WERI-Rb-1 (cell line): ENCODE results near the gene P3H1.

ENCODE experiments used
- DNase-seq: peaks from one replicate; pipeline ENCODE4 v3.0.0-alpha.2; 2020
- H3K27ac ChIP-seq: fragments of 250-450 bp; sonication (Bioruptor Pico); 2 replicates; pipeline ENCODE4 v1.5.1; 2020; ENCODE audit warnings: mild to moderate bottlenecking, moderate library complexity
- H3K27me3 ChIP-seq: fragments of 250-450 bp; sonication (Bioruptor Pico); 2 replicates; pipeline ENCODE4 v1.5.1; 2021; ENCODE audit warnings: mild to moderate bottlenecking, low read depth, moderate library complexity; ENCODE audit not compliant: insufficient read depth, severe bottlenecking
- H3K36me3 ChIP-seq: fragments of 250-450 bp; sonication (Bioruptor Pico); 2 replicates; pipeline ENCODE4 v1.5.1; 2020; ENCODE audit warnings: mild to moderate bottlenecking, moderate library complexity
- H3K4me3 ChIP-seq: 2 replicates; pipeline ENCODE4 v1.5.1; 2011; ENCODE audit warnings: low read depth, mild to moderate bottlenecking, control low read depth, low read length
- H3K9me3 ChIP-seq: fragments of 250-450 bp; sonication (Bioruptor Pico); 2 replicates; pipeline ENCODE4 v1.5.1; 2021; ENCODE audit warnings: mild to moderate bottlenecking, moderate library complexity; ENCODE audit not compliant: severe bottlenecking
- TF ChIP-seq, protein P1 (sequence below): IDR thresholded peaks from 2 replicates; pipeline ENCODE4 v1.5.1; 2011; ENCODE audit warnings: low read depth, mild to moderate bottlenecking, control low read depth, inconsistent platforms, low read length

The P3H1 gene

DNA sequence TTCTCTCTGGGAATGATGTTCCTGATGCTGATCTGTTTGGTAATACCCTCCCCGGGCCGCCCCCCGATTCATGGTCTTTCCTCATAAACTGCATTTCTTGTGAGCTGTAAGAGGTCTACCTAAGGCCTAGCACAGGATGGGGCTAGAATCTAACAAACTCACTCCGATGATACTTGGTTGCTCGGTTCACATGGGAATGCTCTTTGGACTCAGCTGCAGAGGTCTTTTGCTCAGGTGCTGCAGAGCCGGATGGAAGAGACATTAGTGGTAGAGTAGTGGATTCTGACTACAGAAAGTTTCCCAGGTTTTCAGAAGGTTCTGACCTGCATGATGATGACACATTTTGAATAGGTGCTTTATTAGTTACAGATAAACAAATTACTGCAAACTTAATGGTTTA is 9.7 kb upstream of the P3H1 start:
- no peak for DNase-seq
- TF ChIP-seq, protein P1, sequence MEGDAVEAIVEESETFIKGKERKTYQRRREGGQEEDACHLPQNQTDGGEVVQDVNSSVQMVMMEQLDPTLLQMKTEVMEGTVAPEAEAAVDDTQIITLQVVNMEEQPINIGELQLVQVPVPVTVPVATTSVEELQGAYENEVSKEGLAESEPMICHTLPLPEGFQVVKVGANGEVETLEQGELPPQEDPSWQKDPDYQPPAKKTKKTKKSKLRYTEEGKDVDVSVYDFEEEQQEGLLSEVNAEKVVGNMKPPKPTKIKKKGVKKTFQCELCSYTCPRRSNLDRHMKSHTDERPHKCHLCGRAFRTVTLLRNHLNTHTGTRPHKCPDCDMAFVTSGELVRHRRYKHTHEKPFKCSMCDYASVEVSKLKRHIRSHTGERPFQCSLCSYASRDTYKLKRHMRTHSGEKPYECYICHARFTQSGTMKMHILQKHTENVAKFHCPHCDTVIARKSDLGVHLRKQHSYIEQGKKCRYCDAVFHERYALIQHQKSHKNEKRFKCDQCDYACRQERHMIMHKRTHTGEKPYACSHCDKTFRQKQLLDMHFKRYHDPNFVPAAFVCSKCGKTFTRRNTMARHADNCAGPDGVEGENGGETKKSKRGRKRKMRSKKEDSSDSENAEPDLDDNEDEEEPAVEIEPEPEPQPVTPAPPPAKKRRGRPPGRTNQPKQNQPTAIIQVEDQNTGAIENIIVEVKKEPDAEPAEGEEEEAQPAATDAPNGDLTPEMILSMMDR: no peak
- H3K27ac ChIP-seq: no peak overlapping the region
- H3K9me3 ChIP-seq: no peaks in the 10 kb centered on the region
- no peaks in the 10 kb centered on the region for H3K27me3 ChIP-seq
- H3K4me3 ChIP-seq: no peak overlapping the region
- peaks cover 76% of the 10 kb centered on the region for H3K36me3 ChIP-seq

DNA sequence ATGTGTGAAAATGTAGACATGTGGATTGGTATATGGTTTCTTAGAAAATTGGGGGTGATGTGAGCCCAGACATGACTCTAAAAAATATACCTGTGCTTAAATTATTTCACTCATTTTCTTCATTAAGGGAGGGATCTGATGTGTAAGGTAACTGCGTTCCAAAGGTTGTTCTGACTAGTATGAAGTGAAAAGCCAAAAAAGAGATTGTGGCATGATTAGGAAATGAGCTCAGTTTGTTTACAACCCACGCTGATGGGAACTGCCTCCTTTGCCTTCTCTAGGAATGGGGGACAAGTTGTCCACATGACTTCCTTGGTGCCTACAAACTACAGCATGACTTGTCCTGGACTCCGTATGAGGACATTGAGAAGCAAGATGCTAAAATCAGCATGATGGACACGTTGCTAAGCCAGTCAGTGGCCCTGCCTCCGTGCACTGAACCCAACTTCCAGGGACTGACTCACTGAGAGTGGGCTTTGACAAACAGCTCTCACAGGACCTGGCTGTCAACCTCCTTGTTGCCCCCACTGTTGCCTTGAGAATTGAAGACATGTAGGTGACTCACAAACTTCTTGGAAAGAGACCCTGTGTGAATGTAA is 8.2 kb upstream of the P3H1 start:
- Histone ChIP-seq H3K27me3 (no peaks in the 10 kb centered on the region), H3K4me3 (no peak overlapping the region), H3K36me3 (peaks cover 76% of the 10 kb centered on the region), H3K27ac (no peak overlapping the region), H3K9me3 (no peaks in the 10 kb centered on the region)
- DNase-seq: no peak
- TF ChIP-seq, protein P1: no peak

DNA sequence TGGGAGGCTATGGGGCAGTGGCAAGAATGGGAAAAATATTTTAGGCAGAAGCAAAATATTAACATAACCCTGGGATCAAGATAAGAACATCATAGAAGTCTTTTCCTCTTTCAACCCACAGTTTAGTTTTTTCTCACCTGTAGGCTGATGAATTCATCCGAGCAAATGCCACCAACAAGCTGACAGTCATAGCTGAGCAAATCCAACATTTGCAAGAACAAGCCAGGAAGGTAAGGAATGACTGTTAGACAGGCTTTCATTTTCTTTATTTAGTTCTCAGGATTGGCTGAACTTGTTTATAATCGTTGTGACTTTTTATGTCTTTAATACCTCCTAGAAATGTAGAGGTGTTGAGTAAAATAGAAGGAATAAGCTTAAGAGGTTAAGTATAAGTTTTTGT is 6.6 kb upstream of the P3H1 start:
- H3K4me3 ChIP-seq: no peak overlapping the region
- TF ChIP-seq, protein P1: no peak
- peaks cover 75% of the 10 kb centered on the region for H3K36me3 ChIP-seq
- no peak overlapping the region for H3K27ac ChIP-seq
- no peaks in the 10 kb centered on the region for H3K27me3 ChIP-seq
- H3K9me3 ChIP-seq: no peaks in the 10 kb centered on the region
- DNase-seq: no peak

DNA sequence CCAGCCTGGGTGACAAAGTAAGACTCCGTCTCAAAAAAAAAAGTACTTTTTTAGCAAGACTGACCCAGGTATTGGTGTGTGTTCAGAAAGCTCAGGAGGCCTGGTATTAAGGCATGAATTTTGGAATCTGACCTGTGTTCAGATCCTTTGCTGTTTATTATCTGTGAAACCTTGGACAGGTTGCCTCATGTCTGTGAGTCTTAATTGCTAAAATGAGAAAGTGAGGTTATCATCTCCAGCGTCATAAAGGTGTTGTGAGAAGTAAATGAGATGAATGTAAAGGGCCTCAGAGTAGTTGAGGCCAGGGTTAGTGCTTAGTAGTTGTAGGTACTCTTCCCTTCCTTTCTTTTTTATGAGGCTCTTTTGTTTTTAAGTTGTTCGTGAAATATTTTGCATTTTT is 3.0 kb upstream of the P3H1 start:
- H3K36me3 ChIP-seq: peaks cover 48% of the 10 kb centered on the region

DNA sequence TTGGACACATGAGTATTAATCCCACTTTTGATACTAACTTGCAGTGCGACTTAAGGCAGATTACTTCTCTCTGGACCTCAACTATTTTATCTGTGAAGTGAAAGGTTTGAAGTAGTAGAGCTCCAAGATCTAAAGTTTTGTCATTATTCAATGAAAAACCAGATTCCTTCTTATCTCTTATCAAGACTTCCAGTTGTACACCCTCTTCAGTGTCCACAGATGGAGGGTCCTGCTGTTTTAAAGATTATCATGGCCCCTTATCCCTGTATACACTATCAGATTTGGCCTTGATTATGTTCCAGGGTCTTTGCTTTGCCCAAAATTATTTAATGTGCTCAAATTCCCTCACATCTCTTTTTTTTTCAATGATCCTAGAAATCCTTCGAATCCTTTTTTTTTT is 1.3 kb upstream of the P3H1 start:
- TF ChIP-seq, protein P1: no peak
- Histone ChIP-seq H3K36me3 (peaks cover 32% of the 10 kb centered on the region), H3K4me3 (peak overlapping the region; percentile 95), H3K27ac (no peak overlapping the region), H3K27me3 (no peaks in the 10 kb centered on the region), H3K9me3 (no peaks in the 10 kb centered on the region)
- DNase-seq: no peak

More for the DNA sequence above, 3.0 kb upstream of the P3H1 start:
- DNase-seq: no peak
- Histone ChIP-seq H3K4me3 (no peak overlapping the region), H3K27ac (no peak overlapping the region), H3K27me3 (no peaks in the 10 kb centered on the region), H3K9me3 (no peaks in the 10 kb centered on the region)
- TF ChIP-seq, protein P1: no peak

DNA sequence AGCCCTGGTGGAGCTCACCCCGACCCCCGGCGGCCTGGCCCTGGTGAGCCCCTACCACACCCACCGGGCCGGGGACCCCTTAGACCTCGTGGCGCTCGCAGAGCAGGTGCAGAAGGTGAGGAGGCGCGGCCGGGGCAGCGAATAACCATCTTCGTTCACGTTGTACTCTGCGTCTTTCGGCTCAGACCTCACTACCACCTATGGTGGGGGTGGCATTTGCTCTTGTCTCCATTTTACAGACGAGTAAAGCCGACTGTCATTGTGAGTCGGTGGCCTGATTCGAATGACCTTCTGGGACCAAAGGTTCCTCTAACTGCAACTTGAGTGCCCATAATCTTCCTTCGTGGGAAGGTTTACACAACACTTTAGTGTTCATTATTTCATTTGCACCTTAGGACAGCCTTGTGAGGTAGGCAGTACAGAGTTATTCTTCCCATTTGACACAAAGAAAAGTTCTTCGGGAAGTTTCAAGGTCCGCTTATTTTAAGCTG is 727 bp upstream of the P3H1 start:
- TF ChIP-seq, protein P1: no peak
- DNase-seq: no peak
- H3K27ac ChIP-seq: peak overlapping the region; percentile 85
- H3K4me3 ChIP-seq: peak overlapping the region; percentile 95
- no peaks in the 10 kb centered on the region for H3K9me3 ChIP-seq
- no peaks in the 10 kb centered on the region for H3K27me3 ChIP-seq
- H3K36me3 ChIP-seq: peaks cover 26% of the 10 kb centered on the region
